Suppressor macrophage treated with lipopolysaccharide for 1 hour (primary cell): ENCODE results near the gene H6PD.

Experiments used
- DNase-seq, 3 donors: peaks; one replicate each; pipeline ENCODE4 v3.0.0-alpha.2; 2020 to 2022

Gene H6PD

DNA sequence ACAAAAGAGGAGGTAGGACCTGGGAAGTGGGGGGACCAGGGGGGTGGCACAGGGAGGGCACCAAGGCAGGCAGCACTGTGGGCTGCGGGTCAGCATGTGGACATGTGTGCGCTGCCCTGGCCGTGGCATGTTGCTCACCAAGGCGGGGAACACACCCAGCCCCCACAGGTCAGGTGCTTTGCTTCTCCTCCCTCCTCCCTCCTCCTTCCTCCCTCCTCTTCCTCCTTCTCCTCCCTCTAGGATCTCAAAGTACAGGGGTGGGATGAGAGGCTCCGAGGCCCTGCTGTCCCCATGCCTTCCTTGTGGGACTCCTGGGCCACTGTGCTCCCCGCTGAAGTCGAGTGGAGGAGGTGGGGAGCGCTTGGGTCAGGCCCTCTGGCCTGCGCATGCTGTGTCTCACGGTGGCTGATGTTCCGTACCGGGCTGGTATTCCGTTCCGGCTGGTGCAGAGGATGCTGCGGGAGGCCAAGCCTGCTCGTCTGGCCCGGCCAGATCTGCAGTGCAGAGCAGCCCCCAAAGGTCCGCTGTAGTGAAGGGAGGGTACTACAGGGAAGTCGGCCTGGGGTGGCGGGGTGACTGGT, 84.7 kb downstream of the H6PD start:
- no peak for DNase-seq

DNA sequence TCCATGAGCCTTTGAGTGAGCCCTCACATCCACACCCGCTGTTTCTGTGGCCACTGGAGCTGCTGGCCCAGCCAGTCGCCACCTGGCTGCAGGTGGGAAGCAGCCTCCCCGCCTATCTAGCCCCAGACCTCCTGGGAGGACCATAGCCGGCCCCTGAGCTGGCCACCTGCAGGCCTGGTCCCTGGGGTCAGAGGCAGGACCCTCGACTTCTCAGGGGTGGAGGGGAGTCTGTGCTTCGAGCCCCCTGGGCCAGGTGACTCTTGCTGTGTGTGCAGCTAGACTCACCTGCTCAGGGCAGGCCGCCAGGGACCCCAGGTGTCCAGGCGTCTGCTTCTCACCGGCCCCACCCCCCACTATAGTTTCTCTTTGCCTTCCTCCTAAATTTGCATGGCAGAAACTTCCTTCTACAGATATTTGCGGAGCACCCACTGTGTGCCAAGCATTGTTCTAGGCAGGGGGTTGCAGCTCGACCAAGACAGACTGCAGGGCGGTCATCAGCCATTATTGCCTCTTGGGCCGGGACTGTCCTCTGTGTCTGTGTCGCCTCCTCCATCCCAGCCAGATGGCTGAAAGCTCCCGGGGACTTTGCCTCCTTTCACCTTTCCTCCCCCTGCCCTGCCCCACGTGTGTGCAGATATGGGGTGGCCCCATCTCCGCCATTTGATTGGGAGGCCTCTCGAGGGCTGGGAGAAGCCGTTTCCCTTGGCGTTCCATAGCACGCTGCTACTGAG, 85.4 kb downstream of the H6PD start:
- DNase-seq: no peak
